MM.1S (cell line): ENCODE results near the gene MOB3B.

Experiments used
- EZH2 ChIP-seq: fragments of 300-600 bp; sonication (generic); optimal IDR thresholded peaks from 2 replicates; pipeline ENCODE3; 2017; ENCODE audit warnings: low read depth, mild to moderate bottlenecking, antibody characterized with exemption, low read length, mixed read lengths
- EZH2phosphoT487 ChIP-seq: fragments of 300-600 bp; sonication (generic); IDR thresholded peaks from 2 replicates; pipeline ENCODE4 v1.6.1; 2018; ENCODE audit warnings: antibody characterized with exemption, low read length
- TF ChIP-seq, protein P1 (sequence below): fragments of 300-600 bp; sonication (generic); IDR thresholded peaks from 2 replicates; pipeline ENCODE4 v1.5.1; 2016; ENCODE audit warnings: antibody characterized with exemption, low read length, mixed read lengths

DNA sequence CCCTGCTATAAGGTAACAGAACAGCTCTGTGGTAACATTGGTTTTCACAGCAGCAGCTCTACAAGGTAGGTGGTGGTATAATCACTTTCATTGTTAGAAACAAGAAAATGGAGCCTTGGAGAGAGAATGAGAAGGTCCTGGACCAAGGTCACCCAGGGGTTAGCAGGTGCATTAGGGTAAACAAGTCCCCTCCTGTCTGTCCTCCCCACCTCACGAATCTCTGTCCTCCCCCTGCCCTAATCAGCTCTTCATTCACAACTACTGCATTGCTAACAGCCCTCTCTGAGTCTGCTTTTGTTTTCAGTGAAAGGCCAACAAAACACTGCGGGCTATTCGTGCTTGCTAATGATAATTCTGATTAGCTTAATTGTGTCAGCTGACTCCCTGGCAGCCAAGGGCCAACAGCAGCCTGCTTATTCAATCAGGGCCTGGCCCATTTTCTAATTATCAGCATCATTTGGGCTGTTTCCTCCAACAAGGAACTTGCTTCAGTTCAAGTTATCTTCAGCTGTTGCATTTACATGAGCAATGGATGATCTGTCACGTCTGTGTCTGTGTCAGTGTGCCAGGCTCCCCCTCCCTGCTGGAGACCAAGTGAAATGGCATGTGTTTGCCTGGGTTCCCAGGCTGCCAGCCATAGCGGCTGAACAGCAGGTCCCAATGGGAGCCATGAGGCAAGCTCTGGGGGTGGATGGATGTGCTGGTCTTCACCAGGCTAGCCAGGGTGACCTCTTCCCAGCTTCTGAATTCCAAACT is 176.0 kb downstream of the MOB3B start:
- TF ChIP-seq EZH2phosphoT487 (no peak), EZH2 (no peak)
- TF ChIP-seq, protein P1, sequence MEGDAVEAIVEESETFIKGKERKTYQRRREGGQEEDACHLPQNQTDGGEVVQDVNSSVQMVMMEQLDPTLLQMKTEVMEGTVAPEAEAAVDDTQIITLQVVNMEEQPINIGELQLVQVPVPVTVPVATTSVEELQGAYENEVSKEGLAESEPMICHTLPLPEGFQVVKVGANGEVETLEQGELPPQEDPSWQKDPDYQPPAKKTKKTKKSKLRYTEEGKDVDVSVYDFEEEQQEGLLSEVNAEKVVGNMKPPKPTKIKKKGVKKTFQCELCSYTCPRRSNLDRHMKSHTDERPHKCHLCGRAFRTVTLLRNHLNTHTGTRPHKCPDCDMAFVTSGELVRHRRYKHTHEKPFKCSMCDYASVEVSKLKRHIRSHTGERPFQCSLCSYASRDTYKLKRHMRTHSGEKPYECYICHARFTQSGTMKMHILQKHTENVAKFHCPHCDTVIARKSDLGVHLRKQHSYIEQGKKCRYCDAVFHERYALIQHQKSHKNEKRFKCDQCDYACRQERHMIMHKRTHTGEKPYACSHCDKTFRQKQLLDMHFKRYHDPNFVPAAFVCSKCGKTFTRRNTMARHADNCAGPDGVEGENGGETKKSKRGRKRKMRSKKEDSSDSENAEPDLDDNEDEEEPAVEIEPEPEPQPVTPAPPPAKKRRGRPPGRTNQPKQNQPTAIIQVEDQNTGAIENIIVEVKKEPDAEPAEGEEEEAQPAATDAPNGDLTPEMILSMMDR = no peak
